Left renal pelvis (tissue), 4 donors: ENCODE data around the gene ARHGAP22. TPM values are rescaled to one million over a fixed set of nuclear protein-coding genes. Genes with fewer than 3 reads are reported as not detected.

ENCODE experiments used
- DNase-seq, 4 donors: peaks; one replicate each; pipeline ENCODE4 v3.0.0-alpha.2; 2013; ENCODE audit warnings: low read depth in 4 of 4, low spot score in 3 of 4
- polyA plus RNA-seq, 4 donors: library from polyadenylated mRNA; unstranded; fragments of 120-200 nt; gene quantifications; one replicate each; pipeline ENCODE4 v1.2.1, GENCODE V29; 2013; ENCODE audit not compliant: insufficient read length in 4 of 4

The ARHGAP22 gene
- polyA plus RNA-seq, 4 donors: 1.3 to 2.1 (median 2.0) TPM

DNA sequence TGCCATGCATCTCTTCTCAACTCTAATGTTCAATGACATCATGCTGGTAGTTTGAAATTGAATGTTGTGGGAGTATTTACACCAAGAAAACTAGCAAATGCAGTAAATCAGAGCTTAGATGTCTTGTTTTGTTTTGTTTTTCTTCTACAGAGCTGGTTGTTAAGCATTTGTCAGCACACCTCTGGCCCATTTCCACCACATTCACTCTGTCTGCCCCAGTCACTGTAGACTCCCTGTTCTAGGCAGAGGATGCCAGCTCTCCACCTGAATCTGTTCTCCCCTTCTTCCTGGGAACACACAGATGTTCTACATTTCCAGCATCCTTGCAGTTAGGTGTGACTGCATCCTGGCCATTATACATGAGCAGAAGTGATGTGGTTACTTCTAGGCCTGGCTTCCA is 4.1 kb upstream of the ARHGAP22 start:
- DNase-seq: no peak

DNA sequence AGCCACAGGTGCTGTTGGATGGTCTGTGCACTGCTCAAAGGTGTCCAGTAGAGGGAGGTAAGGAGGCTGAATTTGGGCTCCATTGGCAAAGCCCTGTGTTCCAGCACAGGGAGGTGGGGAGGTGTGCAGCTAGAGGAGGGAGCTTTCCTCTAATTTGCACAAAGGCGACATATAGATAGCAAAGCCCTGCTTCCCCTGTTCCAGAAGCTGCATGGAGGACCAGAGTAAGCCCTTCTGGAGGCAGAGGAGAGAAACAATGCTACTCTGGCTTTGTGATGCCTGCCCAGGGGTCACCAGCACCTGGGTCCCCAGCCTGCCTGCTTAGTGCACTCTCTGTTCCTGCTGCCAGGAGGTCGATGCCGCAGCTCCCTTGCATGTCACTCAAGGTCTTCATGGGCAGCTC is 3.4 kb upstream of the ARHGAP22 start:
- no peak for DNase-seq

DNA sequence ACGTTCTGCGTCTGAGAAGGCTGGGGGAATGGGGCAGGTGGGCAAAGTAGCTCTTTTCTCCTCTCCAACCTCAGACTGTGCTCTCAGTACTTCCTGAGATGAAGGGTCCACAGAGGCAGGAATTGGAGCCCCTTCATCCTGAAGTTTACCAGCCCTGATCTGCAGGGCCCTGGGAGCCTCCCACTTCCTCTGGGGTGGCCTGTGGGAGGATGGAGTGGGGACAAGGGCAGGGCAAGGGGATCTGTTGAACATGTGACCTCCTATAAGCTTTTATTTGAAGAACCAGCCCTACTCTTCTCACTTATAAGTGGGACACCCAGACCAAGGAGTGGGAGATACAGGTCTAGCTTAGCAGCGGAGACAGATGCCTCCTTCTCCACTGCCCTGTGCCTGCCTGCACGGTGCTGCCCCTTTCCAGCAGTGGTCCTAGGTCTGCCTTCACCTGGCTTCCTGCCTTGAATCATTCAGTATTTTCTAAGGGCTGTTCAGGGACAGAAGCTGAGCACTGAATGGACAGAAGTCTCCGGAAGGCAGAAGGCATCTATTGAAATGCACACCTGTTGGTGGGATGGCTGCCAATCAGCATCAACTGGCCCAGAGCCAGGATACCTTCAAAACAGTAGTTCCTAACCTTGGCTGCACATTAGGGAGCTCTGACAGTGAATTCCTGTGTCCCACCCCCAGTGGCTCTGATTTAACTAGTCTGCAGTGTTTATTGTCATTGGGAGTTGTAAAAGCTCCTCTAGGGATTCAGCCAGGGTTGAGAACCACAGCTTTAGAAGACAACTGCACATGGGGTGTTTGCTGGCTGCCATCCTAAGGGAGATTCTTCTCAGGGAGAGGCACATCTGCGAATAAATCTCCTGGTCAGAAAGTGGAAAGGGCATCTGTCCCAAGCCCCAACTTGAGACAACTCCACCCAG is 2.7 kb upstream of the ARHGAP22 start:
- DNase-seq: no peak

DNA sequence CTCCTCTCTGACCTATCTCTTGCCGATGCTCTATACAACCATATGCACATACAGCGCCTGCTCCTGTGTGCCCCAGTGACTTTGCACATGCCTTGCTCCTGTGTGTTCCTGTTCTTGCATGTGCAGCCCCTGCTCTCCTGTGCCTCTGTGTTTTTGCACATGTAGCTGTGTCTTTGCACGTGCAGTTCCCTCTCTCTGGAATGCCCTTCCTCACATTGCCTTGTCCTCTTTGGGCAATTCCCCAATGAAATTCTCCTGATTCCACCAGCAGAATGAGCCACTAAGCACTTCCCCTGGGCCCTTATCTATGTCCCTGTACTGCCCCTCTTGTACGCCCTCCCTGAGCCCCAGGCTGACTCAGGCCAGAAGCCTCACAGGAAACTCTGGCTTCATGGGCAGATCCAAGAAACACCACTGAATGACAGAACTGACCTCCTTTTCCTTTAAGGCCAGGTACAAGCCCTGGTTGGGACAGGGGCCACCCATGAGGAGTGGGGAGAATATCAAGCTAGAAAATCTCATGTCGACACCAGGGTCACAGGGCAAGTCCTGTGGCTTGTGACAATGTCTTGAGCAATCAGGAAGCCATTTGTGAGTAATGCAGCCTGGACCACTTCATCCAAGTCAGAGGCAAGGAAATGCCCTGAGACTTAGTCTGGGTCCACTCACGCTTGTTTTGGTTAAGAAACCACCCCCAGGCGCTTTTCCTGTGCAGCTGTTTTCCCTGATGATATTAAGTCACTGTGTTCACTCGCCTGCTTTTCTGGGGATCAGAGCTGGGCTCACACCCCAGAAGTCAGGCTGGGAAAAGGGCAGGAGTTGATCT is 1.9 kb upstream of the ARHGAP22 start:
- DNase-seq: no peak

DNA sequence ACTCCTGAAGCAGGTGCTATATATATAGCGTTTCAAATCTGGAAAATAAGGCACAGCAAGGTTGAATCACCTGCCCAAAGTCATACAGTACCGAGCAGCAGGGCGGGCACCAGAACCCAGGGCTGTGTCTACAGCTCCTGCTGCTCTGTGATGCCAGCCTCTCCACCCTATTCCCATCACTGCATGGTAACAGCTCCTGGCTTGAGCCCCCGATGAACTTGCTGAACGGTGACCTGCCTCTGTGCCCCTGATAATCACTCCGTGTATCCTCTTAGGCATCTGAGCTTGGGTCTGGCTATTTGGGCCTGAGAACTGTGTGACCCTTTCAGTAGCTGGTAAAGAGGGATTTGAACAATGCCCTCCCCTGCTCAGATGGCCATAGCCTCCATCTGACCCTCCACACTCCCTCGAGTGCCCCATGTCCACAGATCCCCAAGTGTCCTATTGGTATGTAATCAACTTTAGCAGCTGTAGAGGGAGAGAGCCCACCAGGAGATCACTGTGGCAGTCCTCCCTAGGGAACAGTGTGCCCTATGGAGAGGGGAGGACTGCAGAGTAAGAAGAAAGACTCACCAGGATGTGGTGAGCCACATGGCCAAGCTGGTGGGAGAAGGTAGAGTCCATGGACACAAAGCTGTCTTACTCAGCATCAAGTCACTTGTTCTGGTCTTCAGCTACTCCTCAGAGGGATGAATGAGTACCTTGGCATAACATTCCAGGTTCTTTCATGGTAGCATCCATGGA is 1.1 kb upstream of the ARHGAP22 start:
- no peak for DNase-seq

DNA sequence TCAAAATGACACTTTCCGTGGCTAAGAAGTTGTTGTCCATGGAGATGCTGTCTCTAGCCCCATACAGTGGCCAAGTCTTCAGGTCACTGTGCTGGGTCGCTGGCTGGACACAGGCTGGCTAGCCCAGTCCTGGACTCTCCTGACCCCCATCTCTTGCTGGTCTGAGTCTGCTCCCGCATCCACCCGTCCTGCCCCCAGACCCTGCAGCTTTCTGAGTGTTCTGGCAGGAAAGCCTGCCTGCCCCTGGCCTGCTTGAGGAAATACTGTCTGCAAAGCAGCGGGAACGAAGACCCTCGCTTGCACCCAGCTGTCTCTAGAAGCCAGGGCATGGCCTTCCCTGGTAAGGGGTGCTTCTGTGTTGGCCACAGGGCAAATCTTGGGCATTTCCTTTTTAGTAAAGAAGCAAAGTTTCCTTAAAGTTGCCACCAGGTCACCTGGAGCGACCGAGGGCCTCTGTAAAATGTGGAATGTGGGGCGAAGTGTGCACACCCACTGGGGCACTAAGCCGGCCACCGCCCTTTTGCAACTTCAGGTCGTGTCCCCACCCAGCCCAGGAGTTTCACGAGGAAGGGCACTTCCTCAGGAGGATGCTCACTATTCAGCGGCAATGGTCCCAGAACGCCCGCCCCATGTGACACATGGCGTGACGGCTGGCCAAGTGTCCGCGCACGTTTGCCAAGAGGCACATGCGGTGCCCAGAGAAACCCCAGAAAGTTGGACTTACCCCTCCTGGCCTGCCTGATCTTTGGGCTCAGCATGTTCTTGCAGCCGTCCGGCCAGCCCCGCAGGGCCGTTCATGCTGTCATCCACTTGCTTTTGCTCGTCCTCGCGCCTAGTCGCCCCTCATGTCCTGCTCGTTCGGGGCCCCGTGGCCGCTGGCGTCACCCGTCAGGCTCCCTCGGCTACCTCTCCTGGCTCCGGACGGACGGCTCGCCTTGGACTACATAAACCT is 558 bp downstream of the ARHGAP22 start:
- no peak for DNase-seq

DNA sequence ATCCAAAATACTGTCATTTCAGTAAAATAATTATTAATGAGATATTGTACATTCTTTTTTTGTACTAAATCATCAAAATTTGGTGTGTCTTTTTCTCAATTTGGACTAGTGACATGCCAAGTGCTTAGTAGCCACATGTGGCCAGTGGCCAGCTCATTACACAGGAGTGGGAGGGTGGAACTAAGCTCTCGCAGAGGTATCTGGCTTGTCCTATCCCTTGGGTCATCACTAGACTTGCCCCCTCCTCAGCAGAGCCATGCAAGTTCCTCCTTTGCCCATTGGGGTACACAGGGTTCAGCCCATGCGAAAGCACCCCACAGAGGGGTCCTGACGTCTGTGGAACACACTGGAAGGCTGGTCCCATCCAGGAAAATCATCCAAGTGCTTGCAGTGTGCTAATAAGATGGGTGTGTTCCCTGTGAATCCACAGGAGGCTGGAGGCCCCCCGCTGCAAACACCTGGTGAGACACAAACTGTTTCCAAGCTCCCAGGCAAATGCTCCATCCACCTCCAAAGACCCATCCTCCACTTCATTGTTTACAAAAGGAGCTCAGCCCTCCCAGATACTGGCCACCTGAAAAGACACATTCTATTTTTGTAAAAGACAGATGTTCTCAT is 1.3 kb downstream of the ARHGAP22 start:
- no peak for DNase-seq

DNA sequence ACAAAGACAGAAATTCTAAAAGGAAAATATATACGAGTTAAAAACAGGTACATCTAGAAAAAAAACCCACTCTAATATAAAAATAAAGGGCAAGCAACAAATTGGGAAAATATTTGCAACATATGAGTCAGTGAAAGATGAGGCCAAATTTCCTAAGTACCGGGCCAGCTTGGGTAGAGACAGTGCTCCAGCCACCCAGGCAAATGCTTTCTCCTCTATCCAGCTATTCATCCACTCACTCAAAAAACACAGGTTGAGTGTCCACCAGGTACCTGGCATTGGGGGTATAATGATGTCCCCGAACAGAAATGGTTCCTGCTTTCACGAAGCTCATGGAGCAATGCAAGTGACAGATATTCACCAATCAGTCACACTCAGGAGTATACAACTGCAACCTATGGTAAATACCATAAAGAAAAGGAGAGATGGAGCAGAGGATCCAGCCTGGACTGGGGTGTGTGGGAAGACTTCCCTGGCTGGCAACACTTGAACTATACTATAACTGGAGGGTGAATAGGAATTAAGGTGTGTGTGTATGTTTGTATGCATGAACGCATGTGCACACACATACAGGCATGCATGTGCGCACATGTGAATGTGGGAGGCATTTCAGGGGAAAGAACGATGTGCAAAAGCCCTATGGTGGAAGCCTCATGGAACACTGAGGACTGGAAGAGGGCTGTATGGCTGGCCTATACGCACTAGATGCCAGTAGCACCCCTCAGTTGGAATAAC is 2.3 kb downstream of the ARHGAP22 start:
- no peak for DNase-seq

DNA sequence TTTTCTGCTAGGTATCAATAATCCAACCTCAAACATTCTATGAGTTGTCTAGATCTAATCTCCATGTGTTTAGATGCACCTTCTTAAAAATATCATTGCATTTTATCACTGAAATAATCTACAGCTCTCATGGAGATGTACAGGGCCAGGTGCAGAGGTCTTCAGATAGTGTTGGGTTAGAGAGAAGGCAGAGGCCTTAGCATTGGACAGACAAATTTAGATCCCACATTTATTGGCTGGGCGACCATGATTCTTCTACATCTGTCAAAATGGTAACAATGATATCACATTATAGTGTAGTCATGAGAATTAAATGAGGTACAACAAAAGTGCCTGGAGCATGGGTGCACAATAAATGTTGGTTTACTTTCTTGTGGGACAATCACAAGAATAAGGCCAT is 3.1 kb downstream of the ARHGAP22 start:
- no peak for DNase-seq

DNA sequence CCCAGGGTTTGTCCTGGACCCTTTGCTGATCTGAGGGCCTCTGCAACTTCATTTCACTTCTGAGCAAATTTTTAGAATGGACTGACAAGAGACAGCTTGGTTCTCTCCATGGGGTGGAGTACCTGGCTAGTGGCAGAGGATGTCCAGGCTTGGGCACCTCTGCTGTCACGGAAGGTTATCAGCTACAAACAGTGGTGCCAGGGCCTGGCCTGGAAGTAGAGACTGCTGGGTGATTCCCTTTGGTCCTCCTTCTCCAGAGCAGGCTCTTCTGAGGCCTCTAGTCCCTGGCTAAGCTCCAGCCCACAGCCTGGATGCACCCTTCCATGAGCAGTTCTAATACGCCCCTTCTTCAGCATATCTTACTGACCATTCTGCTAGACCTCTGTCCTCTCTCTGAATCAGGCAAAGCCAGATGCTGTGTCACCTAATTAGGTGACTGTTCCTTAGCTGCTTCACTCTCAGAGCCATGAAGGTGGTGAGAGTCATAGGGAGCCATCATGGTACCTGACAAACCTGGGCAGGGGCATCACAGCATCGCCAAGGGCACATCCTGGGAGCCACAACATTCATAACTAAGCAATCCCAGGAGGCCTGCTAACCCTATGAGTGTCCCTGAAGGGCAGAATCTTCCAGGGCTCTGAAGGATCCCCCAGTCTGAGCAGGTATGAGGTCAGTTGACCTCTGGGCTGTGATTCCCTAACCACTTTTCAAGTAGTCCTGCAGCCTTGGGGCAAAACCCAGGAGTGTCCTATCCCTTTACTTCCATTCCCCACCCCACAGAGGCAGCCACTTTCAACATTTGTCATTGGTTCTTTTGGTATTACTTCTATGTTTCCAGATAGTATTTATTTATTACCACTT is 4.0 kb downstream of the ARHGAP22 start:
- no peak for DNase-seq

DNA sequence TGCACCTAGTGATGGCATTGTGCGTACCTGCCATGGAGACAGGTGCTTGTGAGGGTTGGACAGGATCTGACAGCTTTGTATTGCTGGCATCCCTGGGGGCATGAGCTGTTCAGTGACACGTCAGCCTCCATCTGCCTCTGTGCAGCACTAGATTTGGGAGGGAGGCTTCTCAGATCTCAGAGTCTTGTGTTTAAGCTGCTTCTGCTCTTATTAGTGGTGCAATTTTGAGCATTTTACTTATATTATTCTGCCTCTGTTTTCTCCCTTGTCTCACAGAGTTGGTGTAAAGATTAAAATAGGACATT is 5.1 kb downstream of the ARHGAP22 start:
- no peak for DNase-seq

DNA sequence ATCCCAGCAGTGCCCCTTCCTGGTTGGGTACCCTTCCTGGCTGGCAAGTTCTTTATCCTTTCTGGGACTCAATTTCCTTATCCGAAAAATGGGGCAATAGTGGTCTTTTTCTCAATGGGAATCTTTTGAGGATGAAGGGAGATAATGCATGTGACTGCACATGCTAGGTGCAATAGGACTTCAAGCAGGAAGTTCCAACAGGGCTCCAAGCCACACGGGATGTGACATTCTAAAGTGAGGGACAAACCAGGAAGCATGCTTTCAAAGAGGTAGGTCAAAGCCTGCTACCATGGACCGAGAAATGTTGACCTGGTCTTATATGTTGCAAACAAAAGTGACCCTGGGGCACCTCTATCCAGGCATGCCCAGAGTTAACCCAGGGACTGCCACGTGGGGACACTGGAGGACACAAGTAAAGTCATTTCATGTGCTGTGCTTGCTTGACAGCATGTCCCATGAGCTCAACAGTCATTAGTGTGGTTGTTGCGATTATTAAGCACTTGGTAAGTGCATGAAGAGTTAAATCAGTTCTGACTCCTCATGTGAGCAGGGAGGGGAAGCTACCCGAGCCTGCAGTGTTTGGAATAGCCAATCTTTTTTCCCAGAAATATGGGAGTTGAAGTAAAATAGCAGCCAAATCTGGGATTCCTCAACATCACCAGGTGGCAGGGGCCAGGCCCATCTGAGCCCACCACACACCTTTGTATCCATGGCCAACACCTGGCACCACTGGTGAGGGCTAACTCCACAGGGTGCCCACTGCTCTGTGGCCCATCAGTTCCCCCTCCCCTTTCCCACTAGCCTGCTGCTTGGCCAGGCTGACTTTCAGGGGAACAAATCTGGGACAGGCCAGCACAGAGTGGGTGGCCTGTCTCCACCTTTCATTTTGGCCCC is 5.7 kb downstream of the ARHGAP22 start:
- DNase-seq: no peak

DNA sequence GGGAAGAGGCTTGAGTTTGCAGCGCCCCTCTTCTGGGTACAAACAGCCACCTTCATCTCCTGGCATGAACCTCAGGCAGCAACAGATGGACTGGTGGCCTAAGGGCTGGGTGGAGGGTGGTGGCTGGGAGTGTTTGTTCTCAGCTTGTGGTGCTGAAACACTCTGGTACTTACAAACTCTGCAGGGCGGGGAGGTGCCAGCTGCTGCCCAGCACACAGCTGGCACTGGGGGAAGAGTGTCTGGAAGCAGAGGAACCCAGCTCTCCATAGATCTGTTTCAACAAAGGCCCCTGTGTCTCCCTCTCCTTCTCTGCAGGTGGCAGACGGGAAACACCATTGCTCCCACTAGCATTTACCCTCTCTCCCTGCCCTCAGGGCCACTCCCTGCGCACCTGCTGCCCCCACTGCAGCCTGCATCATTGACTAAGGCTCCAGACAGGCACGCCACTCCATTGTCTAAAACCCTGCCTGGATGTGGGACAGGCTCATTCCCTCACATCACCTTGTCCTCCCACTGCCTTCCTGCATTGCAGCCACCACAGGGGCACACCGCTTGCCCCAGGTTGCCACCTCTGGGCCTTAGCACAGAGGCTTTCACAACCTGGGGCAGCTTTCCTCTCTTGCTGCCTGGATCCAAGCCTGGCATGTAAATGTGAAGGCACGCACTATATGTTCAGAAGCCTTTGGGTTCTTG is 6.5 kb downstream of the ARHGAP22 start:
- DNase-seq: no peak

DNA sequence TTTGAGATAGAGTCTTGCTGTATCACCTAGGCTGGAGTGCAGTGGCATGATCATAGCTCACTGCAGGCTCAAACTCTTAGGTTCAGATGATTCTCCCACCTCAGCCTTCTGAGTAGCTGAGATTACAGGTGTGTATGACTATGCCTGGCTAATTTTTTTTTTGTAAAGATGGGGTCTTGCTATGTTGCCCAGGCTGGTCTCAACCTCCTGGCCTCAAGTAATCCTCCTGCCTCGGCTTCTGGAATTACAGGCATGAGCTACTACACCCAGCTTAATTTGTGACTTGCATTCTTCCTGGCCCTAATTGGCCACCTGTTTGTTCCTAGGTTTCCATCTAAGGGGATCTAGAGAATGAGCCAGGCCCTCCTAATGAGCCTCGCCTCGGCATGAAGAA is 9.3 kb downstream of the ARHGAP22 start:
- no peak for DNase-seq

DNA sequence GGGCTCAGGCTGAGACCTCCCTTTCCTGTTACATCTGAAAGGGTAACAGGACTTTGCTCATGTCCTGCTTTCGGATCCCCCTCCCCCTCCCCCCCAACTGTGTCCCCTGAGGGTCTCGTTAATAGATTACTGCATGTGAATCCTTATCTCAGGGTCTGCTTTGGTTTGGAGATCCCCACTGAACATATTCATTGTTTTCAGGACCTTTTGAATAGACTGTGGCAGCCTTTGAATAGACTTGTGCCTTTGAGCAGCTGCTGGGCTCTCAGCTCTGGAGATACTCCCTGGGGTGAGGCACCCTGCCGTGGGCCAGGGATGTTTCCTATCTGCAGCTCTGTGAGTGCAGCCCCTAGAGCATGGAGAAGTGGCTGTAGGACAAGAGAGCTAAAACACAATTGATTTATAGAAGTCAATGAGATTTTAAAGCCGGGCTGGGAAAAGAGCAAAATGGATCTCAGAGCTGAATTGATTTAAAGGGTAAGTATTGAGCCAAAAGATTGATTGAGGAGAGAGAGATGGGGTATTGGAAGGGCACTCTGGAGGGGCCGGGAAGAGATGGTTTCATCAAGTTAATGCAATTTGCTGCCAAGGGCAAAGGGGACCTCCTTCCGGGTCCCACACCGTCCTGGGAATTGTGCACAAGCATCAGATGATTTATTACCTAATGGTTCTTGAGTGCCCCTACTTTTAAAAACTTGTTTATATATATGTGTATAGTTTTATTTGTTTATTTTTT is 9.9 kb downstream of the ARHGAP22 start:
- DNase-seq: no peak

DNA sequence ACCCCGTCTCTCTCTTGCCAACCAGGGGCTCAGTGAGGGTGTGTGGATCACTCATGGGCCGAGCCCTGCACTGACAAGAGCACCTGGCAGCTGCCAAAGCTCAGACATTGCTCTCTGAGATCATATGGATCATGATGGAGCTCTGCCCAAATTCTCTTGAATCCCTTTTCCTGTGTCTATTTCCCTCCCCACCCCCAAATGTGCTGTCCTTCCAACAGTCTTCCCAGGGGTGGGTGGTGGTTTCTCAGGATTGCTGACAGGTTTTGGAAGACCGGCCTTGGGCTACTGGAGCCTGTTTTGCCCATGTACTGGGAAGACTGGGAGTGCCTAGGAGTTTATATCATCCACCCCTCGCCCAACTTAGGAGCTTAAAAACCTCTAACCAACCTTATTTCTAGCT is 10.5 kb downstream of the ARHGAP22 start:
- no peak for DNase-seq
